ENCODE measurements around the gene FOXO3. TPM values are rescaled to one million over a fixed set of nuclear protein-coding genes. Genes with fewer than 3 reads are reported as not detected.

Gene FOXO3
- total and polyA plus RNA-seq, 3 donors from 2014 or later: 27.5 to 112 (median 81.5) TPM

DNA sequence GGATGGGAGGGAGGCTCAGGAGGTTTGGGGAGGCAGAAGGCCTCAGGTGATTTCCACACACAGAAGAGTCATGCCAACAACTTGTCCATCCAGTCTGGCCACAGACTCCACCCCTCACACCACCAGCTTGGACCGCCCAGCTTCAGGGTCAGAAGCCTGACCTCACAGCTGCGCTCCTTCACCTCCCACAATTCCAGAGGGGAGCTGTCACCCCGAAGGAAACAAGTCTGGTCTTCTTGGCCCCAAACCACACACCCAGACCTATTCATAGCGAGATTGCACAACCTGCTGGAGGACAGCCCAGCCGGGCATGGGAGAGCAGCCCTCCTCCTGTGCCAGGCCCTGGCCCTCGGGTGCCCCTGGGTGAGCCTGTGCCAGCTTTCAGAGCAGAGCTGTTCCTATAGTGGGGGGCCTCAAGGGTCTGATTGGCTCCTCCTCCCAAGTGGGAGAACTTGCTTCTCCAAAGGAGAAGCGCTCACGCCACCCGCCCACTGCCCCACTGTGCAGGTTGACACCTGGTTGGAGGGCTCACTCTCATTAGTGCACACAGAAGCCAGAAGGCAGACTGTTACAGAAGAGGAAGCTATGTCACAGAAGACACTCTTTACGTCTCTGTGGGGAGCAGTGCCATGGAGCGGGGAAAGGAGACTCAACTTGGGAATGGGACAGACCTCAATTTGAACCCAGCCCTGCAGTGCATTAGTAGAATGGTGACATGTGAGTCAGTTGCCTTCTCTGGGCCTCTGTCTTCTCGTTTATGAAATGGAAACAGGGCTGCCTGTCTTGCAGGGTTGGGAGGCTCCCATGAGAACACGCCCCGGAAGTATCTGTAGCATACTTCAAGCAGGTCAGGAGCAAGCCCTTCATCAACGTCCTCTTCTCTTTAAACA lies 128.8 kb downstream of the FOXO3 start:
- WGBS, 2 donors: 70 to 81% methylated on average over 8 to 15 of the region's 15 CpGs
- peak; percentile 69 for DNase-seq
- Histone ChIP-seq H3K27ac (no peak overlapping the region), H3K4me3 (no peak overlapping the region), H3K36me3 (ENCODE audit: low read depth, missing control alignments) (no peaks in the 10 kb centered on the region), H3K27me3 (no peaks in the 10 kb centered on the region), H3K4me1 (peaks cover 10% of the 10 kb centered on the region), H3K9me3 (no peaks in the 10 kb centered on the region)
- no peak for TF ChIP-seq POLR2A (IDR thresholded peaks at IDR 0.05)
- TF ChIP-seq CTCF (IDR thresholded peaks at IDR 0.05): no peak
- intact Hi-C loops (cut with DNase I; ENCODE audit: low total_unique reads): no loop called here

GRCh38 chr6:108690326-108691049 lies 129.8 kb downstream of the FOXO3 start:
- Histone ChIP-seq H3K9me3 (no peaks in the 10 kb centered on the region), H3K27me3 (no peaks in the 10 kb centered on the region), H3K4me1 (peaks cover 10% of the 10 kb centered on the region), H3K27ac (no peak overlapping the region), H3K4me3 (no peak overlapping the region), H3K36me3 (ENCODE audit: low read depth, missing control alignments) (no peaks in the 10 kb centered on the region)
- DNase-seq: no peak
- intact Hi-C loops (cut with DNase I; ENCODE audit: low total_unique reads): no loop called here
- TF ChIP-seq CTCF (IDR thresholded peaks at IDR 0.05) (no peak), POLR2A (IDR thresholded peaks at IDR 0.05) (no peak)
- WGBS, 2 donors: 83 to 87% methylated on average over 6 of the region's 6 CpGs

DNA sequence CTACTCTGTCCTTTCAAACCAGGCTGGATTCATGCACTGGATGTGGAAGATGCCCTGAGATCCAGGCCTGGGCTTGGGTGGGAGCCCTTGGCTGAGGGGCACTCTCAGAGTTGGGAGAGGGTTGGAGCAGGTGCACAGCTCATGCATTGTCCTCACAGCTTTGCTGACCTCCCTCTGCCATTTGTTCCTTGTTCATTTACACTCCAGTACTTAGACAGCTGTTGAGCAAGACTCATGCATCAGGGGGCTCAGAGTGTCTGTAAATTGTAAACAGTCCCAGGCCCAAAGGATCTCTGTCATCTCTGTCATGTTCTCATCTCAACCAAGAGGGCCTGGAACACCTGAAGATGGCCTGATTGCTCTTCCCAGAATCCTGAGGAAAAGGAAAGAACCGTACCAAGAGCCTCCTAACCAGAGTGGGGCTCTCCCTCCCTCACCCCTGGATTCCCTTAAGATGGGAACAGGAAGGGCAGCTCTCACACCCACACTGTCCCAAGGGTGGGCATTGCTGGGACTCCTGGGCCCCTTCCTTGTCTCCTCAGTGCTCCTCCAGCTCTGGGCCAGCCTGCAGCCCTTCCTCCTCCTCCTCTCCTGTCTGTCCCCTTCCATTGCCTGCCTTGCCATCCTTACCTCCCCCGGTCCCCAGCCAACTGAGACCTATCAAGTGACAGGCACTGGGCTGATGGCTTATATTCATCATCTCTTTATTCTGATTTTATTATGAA lies 132.9 kb downstream of the FOXO3 start:
- Histone ChIP-seq H3K27me3 (no peaks in the 10 kb centered on the region), H3K4me3 (no peak overlapping the region), H3K27ac (no peak overlapping the region), H3K36me3 (ENCODE audit: low read depth, missing control alignments) (no peaks in the 10 kb centered on the region), H3K9me3 (no peaks in the 10 kb centered on the region), H3K4me1 (peaks cover 10% of the 10 kb centered on the region)
- WGBS, 2 donors: 92 to 95% methylated on average over 2 of the region's 2 CpGs
- DNase-seq: no peak
- TF ChIP-seq POLR2A (IDR thresholded peaks at IDR 0.05): no peak
- no peak for TF ChIP-seq CTCF (IDR thresholded peaks at IDR 0.05)
- intact Hi-C loops (cut with DNase I; ENCODE audit: low total_unique reads): no loop called here

GRCh38 chr6:108694816-108695215 lies 134.1 kb downstream of the FOXO3 start:
- Histone ChIP-seq H3K4me3 (no peak overlapping the region), H3K4me1 (no peaks in the 10 kb centered on the region), H3K27me3 (no peaks in the 10 kb centered on the region), H3K27ac (no peak overlapping the region), H3K36me3 (ENCODE audit: low read depth, missing control alignments) (no peaks in the 10 kb centered on the region), H3K9me3 (no peaks in the 10 kb centered on the region)
- TF ChIP-seq CTCF (IDR thresholded peaks at IDR 0.05) (no peak), POLR2A (IDR thresholded peaks at IDR 0.05) (no peak)
- 78 to 79% methylated on average over 6 of the region's 6 CpGs for whole genome bisulfite sequencing, 2 donors
- intact Hi-C loops (cut with DNase I; ENCODE audit: low total_unique reads): no loop called here
- no peak for DNase-seq

Data from testis (tissue), 3 donors.